DMS 273 (cell line): ENCODE results near the gene RALGAPA1.
"Not testable (repeated sequence)": the region's sequence is repeated elsewhere in the genome, so short reads cannot be mapped to it uniquely, and the experiment has no call there.

Experiments
- DNase-seq: peaks from one replicate; lab custom pipeline; 2025; ENCODE audit not compliant: unreplicated experiment; lab: John Stamatoyannopoulos, UW

The RALGAPA1 gene

DNA sequence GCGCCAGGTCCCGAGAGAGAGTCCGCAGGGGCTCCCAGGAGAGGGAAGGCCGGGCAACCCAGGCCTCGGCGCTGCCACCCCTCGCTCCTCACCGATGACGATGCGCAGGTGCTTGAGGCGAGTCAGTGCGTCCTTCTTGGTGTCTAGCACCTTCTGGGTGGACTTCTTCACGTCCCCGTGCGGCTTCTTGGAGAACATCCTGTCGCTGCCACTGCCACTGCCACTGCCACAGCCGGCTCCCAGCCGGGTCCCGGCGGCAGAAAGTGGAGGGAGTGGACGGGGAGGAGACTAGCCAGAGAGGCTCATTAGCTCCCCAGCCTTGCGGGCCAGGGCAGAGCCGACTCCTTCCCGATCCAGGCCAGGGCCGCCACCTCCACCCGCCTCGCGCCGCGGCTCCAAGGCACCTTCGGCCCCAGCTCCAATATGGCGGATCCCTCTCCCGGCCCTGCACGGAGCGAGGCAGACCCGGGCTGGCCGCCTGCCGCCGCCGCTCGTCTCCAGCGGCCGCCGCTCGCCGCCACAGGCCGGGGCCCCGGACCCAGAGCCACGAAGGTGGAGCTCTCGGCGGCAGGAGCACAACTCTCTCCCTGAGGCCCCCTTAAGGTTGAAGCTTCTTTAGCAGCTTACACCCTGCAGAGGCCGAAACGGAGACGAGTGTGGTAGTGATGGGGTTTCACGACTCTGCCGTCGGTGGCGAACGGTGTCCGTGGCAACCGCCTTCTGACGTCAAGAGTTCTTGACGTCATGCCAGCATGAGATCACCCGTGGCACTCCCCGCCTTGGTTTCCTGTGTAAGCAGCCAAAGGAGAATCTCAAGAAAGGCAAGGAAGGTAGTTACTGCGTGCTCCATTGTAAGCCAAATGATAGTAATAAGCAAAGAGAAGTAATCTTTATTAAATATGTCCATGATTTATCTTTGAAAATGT lies at the start of gene RALGAPA1:
Gene RALGAPA1, minus strand, starts transcription at position 658 of the 926 bp plus-strand sequence. Its CDS starts 460 bp downstream, at position 198.
- peak; percentile 99 for DNase-seq

DNA sequence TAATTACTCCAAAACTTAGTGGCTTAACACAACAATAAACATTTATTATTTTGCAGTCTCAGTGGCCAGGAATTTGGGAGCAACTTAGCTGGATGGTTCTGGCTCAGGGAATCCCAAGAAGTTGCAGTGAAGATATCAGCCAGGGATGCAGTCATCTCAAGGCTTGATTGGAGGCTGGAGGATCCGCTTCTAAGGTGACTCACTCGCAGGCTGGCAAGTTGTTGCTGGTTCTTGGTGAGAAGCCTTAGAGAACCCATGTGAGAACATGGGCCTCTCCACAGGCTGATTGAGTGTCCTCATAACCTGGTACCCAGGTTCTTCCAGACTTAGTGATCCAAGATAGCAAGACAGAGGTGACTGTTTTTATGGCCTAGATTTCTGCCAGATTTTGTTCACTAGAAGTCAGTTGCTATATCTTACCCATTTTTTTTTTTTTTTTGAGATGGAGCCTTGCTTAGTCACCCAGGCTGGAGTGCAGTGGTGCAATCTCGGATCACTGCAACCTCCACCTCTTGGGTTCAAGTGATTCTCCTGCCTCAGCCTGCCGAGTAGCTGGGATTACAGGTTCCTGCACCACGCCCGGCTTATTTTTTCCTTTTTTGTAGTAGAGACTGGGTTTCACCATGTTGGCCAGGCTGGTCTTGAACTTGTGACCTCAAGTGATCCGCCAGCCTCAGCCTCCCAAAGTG lies 49.6 kb upstream of the RALGAPA1 start:
- DNase-seq, result no peak

DNA sequence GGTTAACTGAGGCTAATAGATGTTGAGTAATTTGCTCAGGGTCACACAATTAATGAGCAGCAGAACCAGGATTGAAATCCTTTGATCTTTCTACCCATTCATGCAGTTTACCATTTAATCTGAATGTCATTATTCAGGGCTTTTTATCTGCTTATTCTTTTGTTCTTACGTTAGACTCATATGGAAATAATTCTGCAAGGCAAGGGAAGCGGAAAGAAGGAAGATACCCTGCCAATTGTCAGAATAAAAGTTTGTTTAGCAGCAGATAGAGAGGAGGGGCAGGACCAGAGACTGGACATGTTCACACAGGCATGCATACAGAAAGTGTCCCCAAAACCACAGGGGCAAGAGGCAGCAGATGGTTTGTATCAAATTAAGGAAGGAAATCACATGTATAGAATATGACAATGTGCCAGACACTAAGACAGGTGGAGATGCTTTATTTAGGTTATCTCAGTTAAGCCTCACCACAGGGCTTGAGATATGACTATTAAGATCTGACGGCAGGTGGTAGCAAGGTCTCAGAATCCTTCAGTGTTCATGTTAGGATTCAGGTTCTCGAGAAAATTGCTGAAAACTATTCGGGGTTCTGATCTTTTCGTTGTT lies 46.9 kb upstream of the RALGAPA1 start:
- DNase-seq, result peak; percentile 37

DNA sequence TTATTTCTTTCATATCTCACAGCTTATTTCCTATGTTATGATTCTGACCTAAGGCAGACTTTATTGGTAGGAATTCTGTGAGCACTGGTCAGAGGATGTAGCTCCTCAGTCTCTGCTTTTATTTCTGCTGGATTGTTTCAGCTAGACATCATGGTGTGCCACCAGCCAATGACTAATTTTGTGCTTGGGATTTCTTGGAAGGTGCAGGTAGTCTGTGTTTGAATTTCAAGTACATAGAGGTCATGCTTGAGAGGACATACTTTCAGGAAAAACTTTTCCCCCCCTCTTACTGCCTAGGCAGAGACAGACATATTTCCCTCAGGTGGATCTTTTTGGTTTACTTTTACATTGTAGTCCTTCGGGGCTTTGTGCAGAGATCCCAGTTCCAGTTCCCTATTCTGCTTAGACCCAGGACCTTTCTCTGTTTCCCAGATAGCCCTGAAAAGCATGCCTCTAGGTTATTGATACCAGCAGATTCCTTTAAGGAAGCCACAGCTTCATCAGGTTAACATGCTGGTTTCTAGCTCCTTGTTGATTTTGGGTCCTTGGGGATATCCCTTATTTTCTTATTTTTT lies 45.7 kb upstream of the RALGAPA1 start:
- DNase-seq, result no peak

DNA sequence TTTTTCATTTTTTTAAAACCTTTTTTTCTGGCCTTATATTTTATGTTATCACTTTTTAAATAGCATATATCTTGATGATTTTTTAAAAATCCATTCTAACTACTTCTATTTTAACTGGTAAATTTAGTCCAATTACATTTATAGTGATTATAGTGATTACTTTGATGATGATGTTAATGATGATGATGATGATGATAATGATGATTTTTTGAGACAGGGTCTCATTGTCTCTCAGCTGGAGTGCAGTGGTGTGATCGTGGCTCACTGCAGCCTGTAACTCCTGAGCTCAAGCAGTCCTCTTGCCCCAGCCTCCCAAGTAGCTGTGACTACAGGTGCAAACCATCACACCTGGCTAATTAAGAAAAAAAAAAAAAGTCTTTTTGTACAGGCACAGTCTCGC lies 44.1 kb upstream of the RALGAPA1 start:
- no peak for DNase-seq

DNA sequence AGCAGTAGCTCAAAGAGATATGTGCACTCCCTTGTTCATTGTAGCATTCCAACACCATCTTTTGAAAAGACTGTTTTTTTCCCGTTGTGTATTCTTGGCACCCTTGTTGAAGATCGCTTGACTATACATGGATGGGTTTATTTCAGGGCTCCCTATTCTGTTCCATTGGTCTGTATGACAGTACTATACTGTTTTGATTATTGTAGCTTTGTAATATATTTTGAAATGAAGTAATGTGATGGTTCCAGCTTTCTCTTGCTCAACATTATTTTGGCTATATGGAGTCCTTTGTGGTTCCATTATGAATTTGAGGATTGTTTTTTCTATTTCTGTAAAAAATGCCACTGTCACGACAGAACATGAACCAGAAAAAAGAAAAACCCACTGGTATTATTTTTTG lies 42.7 kb upstream of the RALGAPA1 start:
- DNase-seq, result no peak

DNA sequence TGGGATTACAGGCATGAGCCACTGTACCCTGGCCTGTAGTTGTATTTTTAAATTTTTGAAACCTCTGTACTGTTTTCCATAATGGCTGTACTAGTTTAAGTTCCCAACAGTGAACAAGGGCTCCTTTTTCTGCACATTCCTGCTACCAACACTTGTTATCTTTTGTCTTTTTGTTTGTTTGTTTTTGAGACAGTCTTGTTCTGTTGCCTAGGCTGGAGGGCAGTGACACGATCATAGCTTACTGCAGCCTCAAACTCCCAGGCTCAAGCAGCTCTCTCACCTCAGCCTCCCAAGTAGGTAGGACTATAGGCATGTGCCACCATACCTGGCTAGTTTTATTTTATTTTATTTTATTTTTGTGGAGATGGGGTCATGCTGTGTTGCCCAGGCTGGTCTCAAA lies 40.0 kb upstream of the RALGAPA1 start:
- no peak for DNase-seq

DNA sequence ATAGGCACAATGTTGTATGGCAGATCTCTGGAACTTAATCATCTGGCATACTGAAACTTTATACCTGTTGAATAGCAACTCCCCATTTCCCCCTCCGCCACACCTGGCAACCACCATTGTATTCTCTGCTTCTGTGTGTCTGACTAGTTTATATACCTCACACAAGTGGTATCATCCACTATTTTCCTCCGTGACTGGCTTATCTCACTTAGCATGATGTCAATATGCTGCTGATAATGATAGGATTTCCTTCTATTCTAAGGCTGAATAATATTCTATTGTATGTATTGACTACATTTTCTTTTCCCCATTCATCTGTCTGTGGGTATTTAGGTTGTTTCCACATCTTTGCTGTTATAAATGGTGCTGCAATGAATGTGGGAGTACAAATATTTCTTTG lies 38.5 kb upstream of the RALGAPA1 start:
- DNase-seq, result no peak

DNA sequence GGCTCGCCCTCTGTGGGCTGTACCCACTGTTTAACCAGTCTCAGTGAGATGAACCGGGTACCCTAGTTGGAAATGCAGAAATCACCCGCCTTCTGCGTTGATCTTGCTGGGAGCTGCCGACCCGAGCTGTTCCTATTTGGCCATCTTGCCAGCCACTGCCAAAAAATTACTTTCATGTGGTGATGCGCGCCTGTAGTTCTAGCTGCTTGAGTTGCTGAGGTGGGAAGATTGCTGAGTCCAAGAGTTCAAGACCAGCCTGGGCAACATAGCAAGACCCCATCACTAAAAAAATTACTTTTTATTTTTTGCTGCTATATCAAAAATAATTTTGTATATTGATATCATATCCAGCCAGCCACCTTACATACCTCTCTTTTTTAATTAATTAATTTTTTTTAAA lies 35.4 kb upstream of the RALGAPA1 start:
- no peak for DNase-seq

DNA sequence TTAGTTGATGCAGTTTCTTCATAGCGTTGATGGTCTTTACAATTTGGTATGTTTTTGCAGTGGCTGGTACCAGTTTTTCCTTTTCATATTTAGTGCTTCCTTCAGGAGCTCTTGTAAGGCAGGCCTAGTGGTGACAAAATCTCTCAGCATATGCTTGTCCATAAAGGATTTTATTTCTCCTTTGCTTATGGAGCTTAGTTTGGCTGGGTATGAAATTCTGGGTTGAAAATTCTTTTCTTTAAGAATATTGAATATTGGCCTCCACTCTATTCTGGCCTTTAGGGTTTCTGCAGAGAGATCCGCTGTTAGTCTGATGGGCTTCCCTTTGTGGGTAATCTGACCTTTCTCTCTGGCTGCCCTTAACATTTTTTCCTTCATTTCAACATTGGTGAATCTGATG lies 33.1 kb upstream of the RALGAPA1 start:
- DNase-seq, result not testable (repeated sequence)

DNA sequence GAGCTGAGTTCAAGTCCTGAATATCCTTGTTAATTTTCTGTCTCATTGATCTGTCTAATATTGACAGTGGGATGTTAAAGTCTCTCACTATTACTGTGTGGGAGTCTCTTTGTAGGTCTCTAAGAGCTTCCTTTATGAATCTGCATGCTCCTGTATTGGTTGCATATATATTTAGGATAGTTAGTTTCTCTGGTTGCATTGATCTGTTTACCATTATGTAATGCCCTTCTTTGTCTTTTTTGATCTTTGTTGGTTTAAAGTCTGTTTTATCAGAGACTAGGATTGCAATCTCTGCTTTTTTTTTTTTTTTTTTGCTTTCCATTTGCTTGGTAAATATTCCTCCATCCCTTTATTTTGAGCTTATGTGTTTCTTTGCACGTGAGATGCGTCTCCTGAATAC lies 32.6 kb upstream of the RALGAPA1 start:
- not testable (repeated sequence) for DNase-seq

DNA sequence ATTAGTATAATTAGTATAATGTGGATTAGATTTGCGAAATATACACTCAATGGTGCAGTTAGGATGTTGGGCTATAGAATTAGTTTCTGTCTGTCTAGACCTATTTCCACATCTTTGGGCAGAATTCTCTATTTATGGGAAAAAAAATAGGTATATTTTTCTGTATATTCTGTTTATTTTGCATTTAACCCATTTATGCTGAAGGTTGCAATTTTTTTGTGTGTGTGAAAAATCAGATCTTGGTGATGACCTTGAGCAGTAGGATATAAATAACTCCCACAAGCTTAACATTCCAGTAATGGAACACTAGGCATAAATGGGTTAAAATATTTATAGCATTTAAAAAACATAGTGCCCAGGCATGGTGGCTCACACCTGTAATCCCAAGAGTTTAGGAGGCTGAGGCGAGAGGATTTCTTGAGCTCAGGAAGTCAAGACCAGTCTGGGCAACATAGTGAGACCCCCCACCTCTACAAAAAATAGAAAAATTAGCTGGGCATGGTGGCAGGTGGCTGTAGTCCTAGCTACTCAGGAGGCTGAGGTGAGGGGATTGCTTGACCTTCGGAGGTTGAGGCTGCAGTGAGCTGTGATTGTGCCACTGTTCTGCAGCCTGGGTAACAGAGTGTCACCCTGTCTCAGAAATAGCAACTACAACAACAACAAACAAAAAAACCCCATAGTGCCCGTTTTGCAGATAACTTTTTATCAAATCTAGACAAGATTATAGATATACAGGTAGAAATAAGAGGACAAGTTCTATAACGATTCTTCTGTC lies 26.3 kb upstream of the RALGAPA1 start:
- DNase-seq, result no peak

DNA sequence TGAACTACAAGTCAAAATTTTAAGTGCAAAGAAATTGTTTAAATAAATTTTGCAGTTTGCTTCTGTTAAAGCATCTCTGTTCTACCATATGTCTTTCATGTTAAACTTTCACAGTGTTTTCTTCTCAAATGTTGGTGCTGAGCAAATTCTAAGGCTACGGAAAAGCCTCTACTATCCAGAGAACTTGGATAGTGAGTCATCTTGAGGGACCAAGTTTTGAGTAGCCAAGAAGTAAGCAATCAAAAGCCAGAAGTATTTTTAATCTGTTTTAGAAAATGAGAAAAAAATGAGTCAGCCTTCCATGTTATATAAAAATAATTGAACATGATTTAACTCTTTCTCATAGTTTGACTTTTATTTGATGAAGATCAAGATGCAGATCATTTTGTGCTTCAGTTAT lies 20.4 kb upstream of the RALGAPA1 start:
- no peak for DNase-seq

DNA sequence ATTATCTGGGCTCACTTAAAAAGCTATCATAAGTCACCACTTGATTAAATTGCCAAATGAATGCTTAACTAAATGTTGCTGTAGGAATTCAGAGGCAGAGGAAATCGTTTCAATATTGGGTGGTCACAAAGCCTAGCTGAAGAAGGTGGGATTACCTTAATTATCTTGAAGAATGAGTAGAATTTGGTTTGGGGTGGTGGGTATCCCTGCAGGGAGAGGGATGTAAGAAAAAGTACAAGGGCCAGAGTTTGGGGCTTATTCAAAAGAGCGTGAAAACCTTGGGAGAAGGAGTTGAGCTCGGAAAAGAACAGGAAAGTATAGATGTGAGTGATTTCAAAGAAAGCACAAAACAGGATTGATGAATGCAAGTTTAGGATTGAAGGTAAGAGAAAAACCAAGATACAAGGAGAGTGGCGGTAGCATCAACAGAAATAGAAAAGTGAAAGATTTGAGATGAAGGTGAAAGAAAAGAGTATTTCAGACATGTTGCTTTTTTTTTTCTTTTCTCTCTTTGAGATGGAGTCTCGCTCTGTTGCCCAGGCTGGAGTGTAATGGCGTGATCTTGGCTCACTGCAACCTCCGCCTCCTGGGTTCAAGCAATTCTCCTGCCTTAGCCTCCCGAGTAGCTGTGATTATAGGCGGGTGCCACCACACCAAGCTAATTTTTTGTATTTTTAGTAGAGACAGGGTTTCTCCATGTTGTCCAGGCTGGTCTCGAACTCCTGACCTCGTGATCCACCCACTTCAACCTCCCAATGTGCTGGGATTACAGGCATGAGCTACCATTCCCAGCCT lies 18.8 kb upstream of the RALGAPA1 start:
- no peak for DNase-seq

DNA sequence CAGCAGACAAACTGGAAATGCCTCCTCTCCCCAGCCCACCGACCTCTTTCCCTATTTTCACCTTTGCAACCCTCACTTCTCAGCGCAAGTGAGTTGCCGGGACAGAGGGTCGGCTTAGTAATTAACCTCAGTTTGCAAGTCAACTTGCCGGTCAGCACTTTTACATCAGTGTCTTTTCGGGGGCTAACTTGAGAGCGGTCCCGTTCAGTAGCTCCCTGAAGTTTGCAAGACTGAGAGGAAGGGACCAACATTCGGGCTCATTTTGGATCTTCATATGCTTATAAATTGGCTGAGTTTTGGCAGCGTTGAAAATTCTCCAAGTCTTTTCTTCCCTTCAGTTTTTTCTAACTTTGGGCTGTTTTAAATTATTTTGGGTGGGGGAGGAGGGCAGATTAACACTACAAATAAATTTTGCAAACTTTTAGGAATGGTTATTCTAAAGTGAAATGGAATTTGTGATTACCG lies 17.9 kb upstream of the RALGAPA1 start:
- DNase-seq, result no peak

DNA sequence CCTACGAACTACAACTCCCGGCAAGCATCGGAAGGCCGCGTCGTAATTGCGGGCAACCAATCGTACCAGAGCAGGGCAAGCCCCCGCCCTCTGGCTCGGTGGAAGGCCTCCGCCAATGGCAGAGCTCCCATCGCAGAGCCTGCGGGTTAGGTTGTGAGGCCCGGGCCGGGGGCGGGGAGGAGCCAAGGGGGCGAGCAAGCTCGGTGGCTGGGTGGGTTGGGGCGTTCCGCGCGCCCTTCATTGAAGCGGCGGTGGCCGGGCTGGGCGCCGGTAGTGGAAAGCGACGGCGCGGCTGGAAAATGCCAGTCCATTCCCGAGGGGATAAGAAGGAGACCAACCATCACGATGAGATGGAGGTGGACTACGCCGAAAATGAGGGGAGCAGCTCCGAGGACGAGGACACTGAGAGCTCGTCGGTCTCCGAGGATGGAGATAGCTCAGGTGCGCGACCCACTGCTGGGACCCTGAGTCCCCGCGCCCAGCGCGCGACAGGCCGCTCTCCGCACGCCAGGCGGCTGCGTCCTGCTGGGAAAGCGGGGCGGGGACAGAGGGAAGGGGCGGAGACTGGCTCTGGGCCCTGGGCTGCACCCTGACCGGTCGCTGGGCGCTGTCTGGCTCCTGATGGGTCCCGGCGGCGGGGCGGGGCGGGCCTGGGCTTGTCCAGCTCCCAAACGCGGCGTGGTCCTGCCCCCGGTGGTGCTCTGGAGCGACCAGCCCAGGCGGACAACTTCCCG lies 17.3 kb upstream of the RALGAPA1 start, which contains the start of gene BRMS1L:
Gene BRMS1L, plus strand, starts transcription at position 121 of the 734 bp plus-strand sequence. Its CDS starts 179 bp downstream, at position 300.
- DNase-seq, result peak; percentile 99

DNA sequence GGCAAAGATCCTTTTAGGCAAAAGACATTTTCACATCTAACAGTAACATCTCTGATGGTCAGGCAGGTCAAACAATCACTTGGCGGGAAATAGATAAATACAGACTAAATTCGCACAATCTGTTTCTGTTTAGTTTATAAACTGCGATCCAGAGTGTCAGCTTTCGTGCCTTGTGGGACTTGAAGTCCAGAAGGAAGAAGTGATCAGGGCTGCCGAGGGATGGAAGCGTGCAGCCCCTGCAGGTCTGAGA lies 16.8 kb upstream of the RALGAPA1 start:
- no peak for DNase-seq

DNA sequence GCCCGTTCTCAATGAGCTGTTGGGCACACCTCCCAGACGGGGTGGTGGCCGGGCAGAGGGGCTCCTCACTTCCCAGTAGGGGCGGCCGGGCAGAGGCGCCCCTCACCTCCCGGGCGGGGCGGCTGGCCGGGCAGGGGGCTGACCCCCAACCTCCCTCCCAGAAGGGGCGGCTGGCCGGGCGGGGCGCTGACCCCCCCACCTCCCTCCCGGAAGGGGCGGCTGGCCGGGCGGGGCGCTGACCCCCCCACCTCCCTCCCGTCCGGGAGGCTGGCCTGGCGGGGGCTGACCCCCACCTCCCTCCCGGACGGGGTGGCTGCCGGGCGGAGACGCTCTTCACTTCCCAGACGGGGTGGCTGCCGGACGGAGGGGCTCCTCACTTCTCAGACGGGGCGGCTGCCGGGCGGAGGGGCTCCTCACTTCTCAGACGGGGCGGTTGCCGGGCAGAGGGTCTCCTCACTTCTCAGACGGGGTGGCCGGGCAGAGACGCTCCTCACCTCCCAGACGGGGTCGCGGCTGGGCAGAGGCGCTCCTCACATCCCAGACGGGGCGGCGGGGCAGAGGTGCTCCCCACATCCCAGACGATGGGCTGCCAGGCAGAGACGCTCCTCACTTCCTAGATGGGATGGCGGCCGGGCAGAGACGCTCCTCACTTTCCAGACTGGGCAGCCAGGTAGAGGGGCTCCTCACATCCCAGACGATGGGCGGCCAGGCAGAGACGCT lies 15.5 kb upstream of the RALGAPA1 start:
- DNase-seq, result not testable (repeated sequence)

DNA sequence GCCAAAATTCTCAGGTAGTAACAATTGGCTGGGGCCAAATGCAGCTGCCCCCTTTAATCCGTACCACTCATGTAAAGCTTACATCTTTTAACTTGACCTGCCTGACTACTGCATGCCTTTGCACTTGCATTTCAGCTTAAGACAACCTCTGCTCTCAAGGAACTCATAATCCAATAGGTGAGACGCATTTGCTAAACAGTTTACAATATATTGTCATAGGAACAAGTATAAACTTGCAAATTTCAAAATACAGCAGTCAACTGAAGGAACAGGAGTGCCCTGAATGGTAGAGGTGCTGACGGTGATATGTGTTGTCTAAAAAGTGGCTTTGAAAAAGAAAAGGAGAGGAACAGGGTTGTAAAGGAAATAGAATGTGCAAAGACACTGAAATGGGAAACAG lies 13.4 kb upstream of the RALGAPA1 start:
- no peak for DNase-seq
